ENCODE results near the gene POLR1B. TPM values are rescaled to one million over a fixed set of nuclear protein-coding genes. Genes with fewer than 3 reads are reported as not detected.

POLR1B gene
- total and polyA plus RNA-seq, 10 of the 15 experiments (the other 5 are each of a cell fraction or from before 2014, with no cell fraction given): 13.4 to 55.8 (median 35.9) TPM

- Histone ChIP-seq H3K9ac (ENCODE audit: control insufficient read depth, insufficient read depth, low read length) (no peak overlapping the region), H2AFZ (ENCODE audit: control insufficient read depth, low read depth, low read length) (no peak overlapping the region; the same call in 1 of the 2 replicates), H4K20me1 (ENCODE audit: control insufficient read depth, insufficient read depth) (no peaks in the 10 kb centered on the region), H3K9me3 (replicated peaks; ENCODE audit: control insufficient read depth, insufficient read depth, low read length) (no peaks in the 10 kb centered on the region), H3K4me3 (no peak overlapping the region), H3K27ac (ENCODE audit: control insufficient read depth, insufficient read depth) (no peak overlapping the region), H3K79me2 (ENCODE audit: control insufficient read depth, insufficient read depth, low read length) (no peaks in the 10 kb centered on the region), H3K36me3 (ENCODE audit: control insufficient read depth in 2 of 2, insufficient read depth in 2 of 2, low read length in 1 of 2) (no peaks in the 10 kb centered on the region), H3K4me2 (ENCODE audit: control insufficient read depth, insufficient read depth) (peak overlapping the region; percentile 58), H3K27me3 (replicated peaks in 1 of 2; ENCODE audit: control insufficient read depth in 2 of 2, insufficient read depth in 2 of 2, low read length in 1 of 2) (no peaks in the 10 kb centered on the region), H3K4me1 (ENCODE audit: control insufficient read depth, insufficient read depth, low read length) (peaks cover 19% of the 10 kb centered on the region)
- ChIA-PET SMC1A (ENCODE audit: uncharacterized antibody, unreplicated experiment) (interaction anchor here (0.7 to 15.4 kb wide), 18 partner anchors 10 to 333 kb away, joined by 3 to 455 read pairs (median 8); partner anchors contain the start of genes NT5DC4 and SLC20A1), CTCF (interaction anchor here (0.6 to 16.6 kb wide), 30 partner anchors 9 to 328 kb away, joined by 3 to 671 read pairs (median 7); partner anchors contain the start of genes NT5DC4 and SLC20A1), POLR2A (interaction anchor here (1.2 to 13.6 kb wide), 4 partner anchors 9 to 100 kb away, joined by 4 to 143 read pairs (median 26); partner anchors contain the start of gene SLC20A1), RAD21 (ENCODE audit: unreplicated experiment) (interaction anchor here (0.7 to 16.3 kb wide), 21 partner anchors 10 to 538 kb away, joined by 3 to 494 read pairs (median 4); partner anchors contain the start of genes CKAP2L, NT5DC4 and SLC20A1)
- peak; percentile 72 for FAIRE-seq
- WGBS (ENCODE audit: insufficient coverage, insufficient replicate concordance, low lambda C conversion rate, missing lambda C conversion rate): 11% methylated on average over 7 of the region's 7 CpGs
- in situ Hi-C loops (cut with MboI): loop anchor here (5.0 kb wide), 1 partner anchor 96 kb away; the partner anchor contains the start of gene NT5DC4
- DNase-seq (ENCODE audit: low read depth, low spot score): no peak
- peak; percentile 86 for ATAC-seq
- BruUV-seq (replicated peaks): no TSS peak
- intact Hi-C loops (cut with micrococcal nuclease; ENCODE audit: unreplicated experiment): loop anchor here (1.0 kb wide), 4 partner anchors 19 to 100 kb away; partner anchors contain the start of gene SLC20A1
- TF ChIP-seq ZNF622 (IDR thresholded peaks at IDR 0.05): no peak
- no peak for TF ChIP-seq ZBTB11 (CRISPR knock-in tag; IDR thresholded peaks at IDR 0.05)
- no peak; the same call in 1 of the 2 replicates for TF ChIP-seq ESRRA (IDR thresholded peaks at IDR 0.05; ENCODE audit: low read length)
- TF ChIP-seq HDAC6 (IDR thresholded peaks at IDR 0.05; ENCODE audit: unreplicated experiment): no peak
- TF ChIP-seq SUPT20H (IDR thresholded peaks at IDR 0.05; ENCODE audit: borderline replicate concordance, control insufficient read depth, low read depth, low read length): no peak
- no peak for TF ChIP-seq E2F8 (IDR thresholded peaks at IDR 0.05; ENCODE audit: low read depth, partially characterized antibody)
- peak in 1 of 2 experiments; percentile 26; a peak in 1 of 4 replicates for TF ChIP-seq IKZF2 (IDR thresholded peaks at IDR 0.05)
- no peak for TF ChIP-seq SKIL (IDR thresholded peaks at IDR 0.05; ENCODE audit: low read depth, poor library complexity, severe bottlenecking)
- TF ChIP-seq BCLAF1 (IDR thresholded peaks at IDR 0.05): no peak
- TF ChIP-seq CREM (IDR thresholded peaks at IDR 0.05; ENCODE audit: low read depth): no peak
- TF ChIP-seq RB1 (IDR thresholded peaks at IDR 0.05; ENCODE audit: borderline replicate concordance): peak; percentile 76; the same call in 1 of the 2 replicates
These were observed 84.4 kb downstream of the POLR1B start for GRCh38 chr2:112626604-112627059.

All from GM12878 (cell line).